Islet precursor cell (in vitro differentiated cells): ENCODE measurements around the gene POLR2C.

Source experiments
- DNase-seq: peaks from one replicate; pipeline ENCODE4 v3.0.0-alpha.2; 2018

POLR2C gene

GRCh38 chr16:57452021-57452420 lies 10.5 kb upstream of the POLR2C start:
- DNase-seq: no peak

GRCh38 chr16:57462978-57463362 lies 491 bp downstream of the POLR2C start:
- no peak for DNase-seq

DNA sequence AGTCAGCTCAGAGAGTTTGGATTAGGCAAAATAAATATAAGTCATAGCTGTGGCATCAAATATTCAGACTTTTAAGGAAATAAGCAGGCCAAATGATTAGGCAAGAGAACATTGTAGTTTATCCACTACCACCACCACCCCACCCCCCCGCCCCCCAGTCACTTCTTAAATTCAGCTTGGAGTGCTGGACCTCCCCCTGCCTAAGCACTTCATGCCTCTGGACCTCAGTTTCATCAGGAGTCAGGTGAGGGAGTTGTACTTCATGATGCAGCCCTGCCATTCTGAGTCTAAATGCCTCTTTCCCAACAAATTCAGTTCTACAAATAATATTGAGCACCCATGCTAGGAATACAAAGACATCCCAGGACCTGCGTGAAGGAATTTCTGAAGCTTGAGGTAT lies 2.0 kb downstream of the POLR2C start:
- DNase-seq: no peak

DNA sequence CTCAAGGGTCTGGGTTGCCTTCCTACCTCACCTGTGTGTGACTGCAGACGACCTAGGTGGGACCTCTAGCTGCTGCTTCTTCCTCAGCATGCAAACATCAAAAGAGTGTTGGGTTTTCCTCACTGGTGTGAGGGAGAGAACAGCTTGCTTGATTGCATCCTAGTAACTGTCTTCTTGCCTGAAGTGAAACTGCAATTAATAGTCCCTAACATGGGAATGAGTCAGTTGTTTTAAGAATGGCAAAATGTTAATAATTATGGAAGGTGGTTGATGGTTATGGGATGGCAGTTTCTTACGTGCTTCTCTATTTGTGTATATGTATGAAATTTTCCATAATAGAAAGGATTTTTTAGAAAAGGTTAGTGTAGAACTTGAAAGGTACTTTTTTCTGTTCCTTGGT lies 5.9 kb downstream of the POLR2C start:
- DNase-seq: no peak

DNA sequence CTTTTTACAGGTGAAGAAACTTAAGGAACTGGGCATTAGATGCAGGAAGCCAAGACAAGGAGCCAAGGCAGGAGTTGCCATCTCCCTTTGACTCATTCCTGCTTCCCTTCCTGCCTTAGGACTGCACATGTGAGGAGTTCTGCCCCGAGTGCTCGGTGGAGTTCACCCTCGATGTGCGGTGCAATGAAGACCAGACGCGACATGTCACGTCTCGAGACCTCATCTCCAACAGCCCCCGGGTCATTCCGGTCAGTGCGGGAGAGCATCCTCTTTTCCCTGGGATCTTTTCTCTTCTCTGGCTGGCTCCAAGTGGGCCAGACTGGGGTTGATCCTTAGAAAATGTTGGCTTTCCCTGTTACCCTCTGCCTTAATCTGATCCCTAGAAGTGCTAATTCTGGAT lies 6.6 kb downstream of the POLR2C start:
- DNase-seq: peak; percentile 52

DNA sequence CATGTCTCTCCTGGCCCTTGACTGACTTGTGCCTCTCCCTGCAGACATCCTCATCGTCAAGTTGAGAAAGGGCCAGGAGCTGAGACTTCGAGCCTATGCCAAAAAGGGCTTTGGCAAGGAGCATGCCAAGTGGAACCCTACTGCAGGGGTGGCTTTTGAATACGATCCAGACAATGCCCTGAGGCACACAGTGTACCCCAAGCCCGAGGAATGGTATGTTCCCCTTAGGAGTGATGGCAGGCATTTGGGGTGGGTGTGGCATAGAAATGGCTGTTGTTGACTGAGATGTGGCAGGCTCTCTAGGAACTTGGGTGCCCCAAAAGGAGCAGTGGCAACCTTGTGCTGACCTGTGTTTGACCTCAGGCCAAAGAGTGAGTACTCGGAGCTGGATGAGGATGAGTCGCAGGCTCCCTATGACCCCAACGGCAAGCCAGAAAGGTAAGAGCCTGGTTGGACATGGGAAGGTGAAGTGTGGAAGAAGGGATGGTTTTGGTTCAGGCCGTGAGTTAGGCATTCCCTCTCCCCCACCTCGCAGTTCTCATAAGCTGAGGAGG lies 7.5 kb downstream of the POLR2C start:
- DNase-seq: peak; percentile 61

DNA sequence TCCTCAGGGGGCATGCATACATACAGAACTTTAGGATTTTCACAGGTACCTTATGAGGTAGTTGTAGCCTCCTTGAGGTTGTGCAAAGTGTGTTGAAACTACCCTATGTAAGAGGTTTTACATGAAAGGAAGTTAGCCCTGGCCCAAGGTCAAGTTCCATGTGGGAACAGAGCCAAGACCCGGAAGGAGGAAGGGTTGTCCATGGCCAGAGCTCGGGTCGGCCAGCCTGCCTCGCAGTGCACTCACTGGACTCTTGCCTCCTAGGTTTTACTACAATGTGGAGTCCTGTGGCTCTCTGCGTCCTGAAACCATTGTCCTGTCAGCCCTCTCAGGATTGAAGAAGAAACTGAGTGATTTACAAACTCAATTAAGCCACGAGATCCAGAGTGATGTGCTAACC lies 8.2 kb downstream of the POLR2C start:
- DNase-seq: no peak

DNA sequence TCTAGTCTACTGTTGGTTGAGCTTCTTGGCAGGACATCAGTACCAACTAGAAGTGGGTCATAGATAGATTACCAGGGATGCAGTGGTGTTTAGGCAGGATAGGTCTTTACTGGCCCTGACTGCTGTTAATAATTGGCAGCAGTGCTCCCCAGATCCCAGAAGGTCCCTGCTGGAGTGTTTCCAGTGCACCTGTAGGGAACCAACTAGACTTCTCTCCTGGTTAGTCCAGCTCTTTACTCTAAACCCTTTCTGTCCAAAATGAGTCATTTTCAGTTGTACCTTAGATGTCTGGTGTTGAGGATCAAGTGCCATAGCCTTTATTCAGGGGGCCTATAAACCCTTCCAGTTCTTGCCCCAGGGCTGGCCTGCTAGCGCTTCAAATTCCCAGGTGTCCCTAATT lies 8.7 kb downstream of the POLR2C start:
- DNase-seq: no peak

- no peak for DNase-seq
These were observed 9.6 kb downstream of the POLR2C start for GRCh38 chr16:57471852-57472664.

GRCh38 chr16:57472665-57473060 lies 10.2 kb downstream of the POLR2C start:
- DNase-seq: no peak

DNA sequence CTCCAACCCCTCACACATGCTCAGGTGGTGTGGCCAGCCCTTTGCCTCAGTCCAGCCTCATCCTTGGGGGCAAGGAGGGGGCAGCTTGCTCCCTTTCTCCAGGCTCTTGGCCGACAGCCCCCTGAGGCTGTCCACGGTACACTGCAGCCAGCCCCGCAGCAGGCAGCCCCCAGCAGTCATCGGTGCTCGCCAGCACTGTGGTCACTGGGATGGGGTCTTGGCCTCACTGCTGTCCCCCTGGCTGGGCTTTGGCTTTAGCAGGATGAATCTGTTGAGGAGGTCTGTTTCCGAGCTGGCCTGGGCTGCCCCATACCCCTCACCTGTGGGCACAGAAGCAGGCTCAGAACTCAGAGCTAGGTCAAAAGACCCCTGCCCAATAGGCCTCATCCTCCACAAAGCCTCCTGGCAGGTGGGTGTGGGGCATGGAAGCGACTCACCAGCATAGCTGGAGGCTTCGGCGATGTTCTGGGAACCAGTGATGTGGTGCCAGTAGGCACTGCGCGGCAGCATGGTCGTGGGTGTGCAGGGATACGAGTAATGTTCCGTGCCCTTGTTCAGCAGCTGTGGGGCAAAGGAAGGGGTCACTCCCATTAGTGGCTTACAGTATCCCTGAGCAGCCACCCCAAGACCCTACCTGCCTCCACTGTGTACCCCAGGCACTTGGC lies 10.8 kb downstream of the POLR2C start:
- no peak for DNase-seq

GRCh38 chr16:57473906-57474305 lies 11.4 kb downstream of the POLR2C start:
- no peak for DNase-seq

- DNase-seq: peak; percentile 53
These were observed 12.5 kb downstream of the POLR2C start for GRCh38 chr16:57474671-57475661.

DNA sequence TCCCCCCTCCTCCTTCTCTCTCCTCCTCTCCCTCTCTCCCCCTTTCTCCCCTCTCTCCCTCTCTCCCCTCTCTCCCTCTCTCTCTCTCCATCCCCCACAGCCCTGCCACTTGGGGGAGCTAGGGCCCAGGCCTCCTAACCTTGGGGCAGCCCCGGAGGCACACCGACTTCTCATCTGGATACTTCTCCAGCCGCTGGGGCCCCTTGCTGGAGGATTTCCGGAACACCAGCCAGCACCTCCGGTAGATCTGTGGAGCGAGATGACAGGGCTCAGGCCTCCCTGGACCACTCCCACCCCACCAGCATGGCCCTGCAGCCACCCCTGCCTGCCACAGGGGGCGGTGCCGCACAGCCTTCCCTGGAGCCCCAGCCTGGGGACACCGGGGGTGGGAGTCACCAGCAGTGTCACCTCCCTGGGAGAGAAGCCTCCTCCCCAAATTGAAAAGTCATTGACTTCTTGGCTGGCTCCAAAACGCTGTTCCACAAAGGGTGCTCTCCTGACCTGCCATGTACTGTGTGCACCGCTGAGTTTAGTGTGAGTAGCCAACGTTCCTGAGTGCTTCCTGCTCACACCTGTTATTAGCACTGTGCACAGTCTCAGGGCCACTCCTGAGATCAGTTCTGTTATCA lies 13.3 kb downstream of the POLR2C start:
- DNase-seq: peak; percentile 92

DNA sequence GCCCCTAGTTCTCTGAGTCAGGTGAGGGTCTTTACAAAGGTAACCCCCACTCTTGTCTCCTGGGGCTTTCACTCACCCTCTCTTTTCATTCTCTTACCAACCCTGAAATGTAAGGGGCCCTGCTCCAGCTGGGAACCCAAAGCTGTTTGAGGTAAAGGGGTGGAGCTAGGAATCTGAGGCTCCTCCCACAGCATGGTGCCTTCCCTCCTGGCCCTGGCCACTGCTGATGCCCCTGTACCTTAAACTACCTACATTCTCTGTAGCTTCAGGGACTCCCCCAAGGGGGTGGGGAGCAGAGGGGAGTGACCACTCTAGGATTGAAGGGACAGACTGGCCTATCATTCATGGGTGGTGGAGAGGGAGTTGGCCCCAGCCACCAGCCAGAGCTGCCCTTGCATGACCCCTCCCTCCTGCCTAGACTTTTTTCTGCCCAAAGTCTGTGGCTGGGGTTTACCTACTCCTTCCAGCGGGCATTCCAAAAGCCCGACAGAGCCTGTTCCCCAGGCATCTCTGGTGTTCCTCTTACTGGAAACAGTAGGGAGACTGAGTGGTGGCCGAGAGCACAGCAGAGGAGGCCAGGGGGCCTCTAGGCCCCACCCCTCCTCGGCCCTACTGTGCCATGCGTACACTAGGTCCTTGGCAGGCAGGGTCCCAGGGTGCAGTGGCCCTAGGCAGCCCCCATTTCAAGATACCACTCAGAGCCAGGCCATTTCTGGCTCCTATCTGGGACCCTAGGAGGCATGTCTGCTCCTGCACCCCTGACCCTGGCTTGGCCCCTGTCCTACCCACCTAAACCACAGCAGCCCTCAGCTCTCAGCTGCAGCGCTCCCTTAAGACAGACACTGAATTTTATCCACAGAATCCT lies 14.3 kb downstream of the POLR2C start:
- DNase-seq: no peak

- peak; percentile 66 for DNase-seq
These were observed 15.2 kb downstream of the POLR2C start for GRCh38 chr16:57477531-57478202.

GRCh38 chr16:57478396-57479204 lies 16.1 kb downstream of the POLR2C start:
- DNase-seq: no peak

DNA sequence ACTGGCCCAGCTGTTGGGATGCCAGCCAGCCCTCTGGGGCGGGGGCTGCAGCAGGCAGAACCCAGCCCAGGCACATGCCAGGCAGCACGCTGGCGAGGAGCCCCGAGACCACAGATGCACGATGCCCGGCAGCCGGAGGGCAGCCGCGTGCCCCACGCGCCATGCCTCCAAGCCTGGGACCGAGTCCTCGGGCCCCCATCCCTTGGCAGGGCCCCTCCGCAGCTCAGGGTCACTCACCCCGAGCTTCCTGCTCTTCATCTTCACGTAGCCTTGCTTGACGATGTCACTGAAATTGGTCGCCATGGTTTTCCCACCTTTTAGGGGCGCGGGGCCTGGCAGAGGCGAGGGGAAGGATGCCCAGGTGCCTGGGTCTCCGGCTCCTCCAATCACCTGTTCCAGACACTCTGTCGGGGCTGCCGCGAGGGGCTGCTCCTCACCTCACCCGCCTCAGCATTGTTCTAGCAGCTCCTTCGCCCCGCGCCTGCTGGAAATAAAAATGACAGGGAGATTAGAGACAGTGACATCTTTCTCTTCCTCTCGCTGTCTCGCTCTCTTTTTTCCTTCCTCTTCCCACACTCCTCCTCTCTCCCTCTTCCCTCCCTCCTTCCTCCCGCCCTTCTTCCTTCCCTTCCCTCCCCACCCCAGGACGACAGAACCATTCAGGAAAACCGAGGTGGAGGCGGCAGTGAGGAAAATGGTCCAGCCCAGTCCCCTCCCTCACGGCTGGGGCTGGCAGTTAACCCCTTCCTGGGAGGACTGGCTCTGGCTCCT lies 16.9 kb downstream of the POLR2C start:
- peak; percentile 80 for DNase-seq
